Lower leg skin (tissue), 4 donors: Measurements from ENCODE around the gene STARD3. TPM values are rescaled to one million over a fixed set of nuclear protein-coding genes. Genes with fewer than 3 reads are reported as not detected.

ENCODE experiments used
- DNase-seq, 2 donors: peaks; one replicate each; pipeline ENCODE4 v3.0.0-alpha.2; 2019; ENCODE audit warnings: low spot score in 2 of 2
- H3K4me3 ChIP-seq: fragments of 200-600 bp; sonication (generic); 2 replicates; pipeline ENCODE4 v1.5.1; 2017; ENCODE audit warnings: mild to moderate bottlenecking, low read depth; ENCODE audit not compliant: poor library complexity, severe bottlenecking
- POLR2A ChIP-seq, 2 donors: fragments of 450-650 bp; IDR thresholded peaks; one replicate each; pipeline ENCODE4 v1.6.1; 2016 to 2017; ENCODE audit warnings: antibody characterized with exemption in 2 of 2, mild to moderate bottlenecking in 1 of 2, moderate library complexity in 1 of 2
- WGBS, 2 donors: methylation state at CpG; one replicate each; pipeline ENCODE4 v1.1.5; 2018; 5-methylcytosine and 5-hydroxymethylcytosine counted together
- intact Hi-C: fragments of 100-400 bp; cut with DNase I; formaldehyde crosslinking; loops from one replicate; pipeline ENCODE4 v1.15.0; 2023; ENCODE audit warnings: low total_unique reads
- total RNA-seq, 4 donors: library from RNA; depleted of rRNA; stranded (reverse); fragments of >200 nt; gene quantifications; one replicate each; pipeline ENCODE4 v1.1.0, GENCODE V29; 2016
- TF ChIP-seq, protein P1 (sequence below), 3 donors: fragments of 450-650 bp; IDR thresholded peaks; one replicate each; pipeline ENCODE4 v1.5.1; 2016; ENCODE audit warnings: antibody characterized with exemption in 3 of 3, mild to moderate bottlenecking in 3 of 3, moderate library complexity in 2 of 3

STARD3 gene
- total RNA-seq, 4 donors from 2014 or later = 47.7 to 99.7 (median 65.7) TPM

- TF ChIP-seq, protein P1, sequence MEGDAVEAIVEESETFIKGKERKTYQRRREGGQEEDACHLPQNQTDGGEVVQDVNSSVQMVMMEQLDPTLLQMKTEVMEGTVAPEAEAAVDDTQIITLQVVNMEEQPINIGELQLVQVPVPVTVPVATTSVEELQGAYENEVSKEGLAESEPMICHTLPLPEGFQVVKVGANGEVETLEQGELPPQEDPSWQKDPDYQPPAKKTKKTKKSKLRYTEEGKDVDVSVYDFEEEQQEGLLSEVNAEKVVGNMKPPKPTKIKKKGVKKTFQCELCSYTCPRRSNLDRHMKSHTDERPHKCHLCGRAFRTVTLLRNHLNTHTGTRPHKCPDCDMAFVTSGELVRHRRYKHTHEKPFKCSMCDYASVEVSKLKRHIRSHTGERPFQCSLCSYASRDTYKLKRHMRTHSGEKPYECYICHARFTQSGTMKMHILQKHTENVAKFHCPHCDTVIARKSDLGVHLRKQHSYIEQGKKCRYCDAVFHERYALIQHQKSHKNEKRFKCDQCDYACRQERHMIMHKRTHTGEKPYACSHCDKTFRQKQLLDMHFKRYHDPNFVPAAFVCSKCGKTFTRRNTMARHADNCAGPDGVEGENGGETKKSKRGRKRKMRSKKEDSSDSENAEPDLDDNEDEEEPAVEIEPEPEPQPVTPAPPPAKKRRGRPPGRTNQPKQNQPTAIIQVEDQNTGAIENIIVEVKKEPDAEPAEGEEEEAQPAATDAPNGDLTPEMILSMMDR (IDR thresholded peaks at IDR 0.05) = no peak
- TF ChIP-seq POLR2A (IDR thresholded peaks at IDR 0.05) = no peak
- H3K4me3 ChIP-seq = no peak overlapping the region
- intact Hi-C loops = loop anchor here (5.0 kb wide), 1 partner anchor 65 kb away; no protein-coding TSS in a partner anchor
- DNase-seq = no peak
- 68 to 73% methylated on average over 15 to 17 of the region's 22 CpGs for WGBS, 2 donors
These were observed 24.6 kb upstream of the STARD3 start for GRCh38 chr17:39612291-39612894.

DNA sequence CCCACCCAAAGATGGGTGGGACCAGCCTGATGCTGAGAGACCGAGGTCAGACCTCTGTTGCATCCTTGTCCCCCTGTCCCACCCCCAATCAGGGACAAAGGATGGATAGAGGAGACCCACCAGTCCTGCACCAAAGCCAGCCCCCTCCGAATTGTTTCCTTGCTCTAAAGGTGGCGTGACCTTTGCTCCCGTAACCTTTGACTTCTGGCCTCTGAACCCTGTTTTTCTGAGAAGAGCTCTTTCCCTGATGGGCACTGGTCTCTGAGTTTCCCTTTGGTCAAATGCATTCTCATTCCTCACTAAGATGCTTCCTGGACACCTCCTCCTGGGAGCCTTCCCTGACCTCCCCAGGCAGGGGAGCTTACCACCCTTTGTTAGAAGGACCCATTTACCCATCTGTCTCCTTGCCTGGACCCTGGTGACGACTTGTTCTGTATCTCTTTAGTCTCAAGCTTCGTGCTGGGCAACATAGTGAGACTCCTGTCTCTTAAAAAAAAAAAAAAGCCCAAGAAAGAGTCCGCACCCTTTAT is 23.9 kb upstream of the STARD3 start:
- no peak overlapping the region for H3K4me3 ChIP-seq
- TF ChIP-seq, protein P1 (IDR thresholded peaks at IDR 0.05) = no peak
- no peak for TF ChIP-seq POLR2A (IDR thresholded peaks at IDR 0.05)
- DNase-seq = no peak
- whole genome bisulfite sequencing, 2 donors = 70 to 80% methylated on average over 7 of the region's 7 CpGs
- intact Hi-C loops = loop anchor here (5.0 kb wide), 1 partner anchor 66 kb away; no protein-coding TSS in a partner anchor

GRCh38 chr17:39614545-39615157 is 22.3 kb upstream of the STARD3 start:
- no peak for TF ChIP-seq POLR2A (IDR thresholded peaks at IDR 0.05)
- TF ChIP-seq, protein P1 (IDR thresholded peaks at IDR 0.05) = no peak
- intact Hi-C loops = loop anchor here (5.0 kb wide), 1 partner anchor 67 kb away; no protein-coding TSS in a partner anchor
- WGBS, 2 donors = 93 to 94% methylated on average over 3 of the region's 3 CpGs
- H3K4me3 ChIP-seq = no peak overlapping the region
- DNase-seq = no peak

GRCh38 chr17:39615434-39615833 is 21.5 kb upstream of the STARD3 start:
- H3K4me3 ChIP-seq = no peak overlapping the region
- no peak for TF ChIP-seq POLR2A (IDR thresholded peaks at IDR 0.05)
- TF ChIP-seq, protein P1 (IDR thresholded peaks at IDR 0.05) = no peak
- intact Hi-C loops = no loop called here
- no peak for DNase-seq
- WGBS, 2 donors = 50 to 55% methylated on average over 6 of the region's 6 CpGs

DNA sequence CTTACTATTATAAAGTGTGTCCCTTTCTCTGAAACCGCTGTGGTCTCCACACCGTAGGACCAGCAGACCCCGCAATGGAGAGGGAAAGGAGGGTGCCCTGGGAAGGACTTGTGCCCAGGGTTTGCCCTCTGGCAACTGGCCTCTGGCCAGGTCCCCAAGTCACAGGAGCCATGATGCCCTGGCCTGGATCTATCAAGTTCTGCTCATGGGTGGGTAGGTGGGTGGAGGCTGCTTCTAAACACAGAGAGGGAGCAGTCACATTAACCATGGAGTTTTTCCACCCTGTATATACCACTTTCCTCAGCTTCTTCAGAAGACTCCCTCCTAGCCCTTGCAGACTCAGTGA is 19.9 kb upstream of the STARD3 start:
- no peak for TF ChIP-seq POLR2A (IDR thresholded peaks at IDR 0.05)
- TF ChIP-seq, protein P1 (IDR thresholded peaks at IDR 0.05) = no peak
- 80 to 93% methylated on average over 3 of the region's 3 CpGs for WGBS, 2 donors
- DNase-seq = no peak
- intact Hi-C loops = no loop called here
- H3K4me3 ChIP-seq = no peak overlapping the region
